ENCODE results near the gene ZNHIT2.
A peak's percentile ranks its signal among the peaks of the same experiment; 100 is the strongest.

ZNHIT2 gene

GRCh38 chr11:65125197-65126056 is 7.9 kb upstream of the ZNHIT2 start:
- DNase-seq (ENCODE audit: low read depth in 1 of 2, low spot score in 1 of 2), result no peak
- H3K27me3 ChIP-seq (ENCODE audit: insufficient read depth, poor library complexity, severe bottlenecking), result no peaks in the 10 kb centered on the region
- no peak overlapping the region for H3K27ac ChIP-seq (replicated peaks)
- TF ChIP-seq SPI1 (IDR thresholded peaks at IDR 0.05; ENCODE audit: borderline replicate concordance, low read depth) (no peak), CTCF (IDR thresholded peaks at IDR 0.05; ENCODE audit: insufficient read depth, low read length) (no peak), REST (IDR thresholded peaks at IDR 0.05; ENCODE audit: insufficient replicate concordance, low read depth) (no peak), POLR2AphosphoS5 (IDR thresholded peaks at IDR 0.05; ENCODE audit: low read depth) (no peak), GABPA (IDR thresholded peaks at IDR 0.05; ENCODE audit: low read depth) (no peak)
- no peak overlapping the region for H3K4me3 ChIP-seq (replicated peaks; ENCODE audit: insufficient read depth, low read length)

GRCh38 chr11:65124480-65125196 is 7.1 kb upstream of the ZNHIT2 start:
- DNase-seq (ENCODE audit: low read depth in 1 of 2, low spot score in 1 of 2), result no peak
- Histone ChIP-seq H3K27me3 (ENCODE audit: insufficient read depth, poor library complexity, severe bottlenecking) (no peaks in the 10 kb centered on the region), H3K4me3 (replicated peaks; ENCODE audit: insufficient read depth, low read length) (no peak overlapping the region), H3K27ac (replicated peaks) (no peak overlapping the region)
- TF ChIP-seq GABPA (IDR thresholded peaks at IDR 0.05; ENCODE audit: low read depth) (no peak), REST (IDR thresholded peaks at IDR 0.05; ENCODE audit: insufficient replicate concordance, low read depth) (no peak), POLR2AphosphoS5 (IDR thresholded peaks at IDR 0.05; ENCODE audit: low read depth) (no peak), CTCF (IDR thresholded peaks at IDR 0.05; ENCODE audit: insufficient read depth, low read length) (no peak), SPI1 (IDR thresholded peaks at IDR 0.05; ENCODE audit: borderline replicate concordance, low read depth) (no peak)

GRCh38 chr11:65121865-65122696 is 4.6 kb upstream of the ZNHIT2 start, which contains the start of the genes FAU and MRPL49:
Gene FAU, minus strand, starts transcription at chr11:65122134. Its CDS starts 321 bp downstream, at chr11:65121813.
Gene MRPL49, plus strand, starts transcription at chr11:65122321. Its CDS starts 26 bp downstream, at chr11:65122347.
- TF ChIP-seq CTCF (IDR thresholded peaks at IDR 0.05; ENCODE audit: insufficient read depth, low read length) (no peak), REST (IDR thresholded peaks at IDR 0.05; ENCODE audit: insufficient replicate concordance, low read depth) (peak; percentile 48), SPI1 (IDR thresholded peaks at IDR 0.05; ENCODE audit: borderline replicate concordance, low read depth) (peak; percentile 70; the same call in 1 of the 2 replicates), POLR2AphosphoS5 (IDR thresholded peaks at IDR 0.05; ENCODE audit: low read depth) (peak; percentile 95), GABPA (IDR thresholded peaks at IDR 0.05; ENCODE audit: low read depth) (no peak)
- H3K27me3 ChIP-seq (ENCODE audit: insufficient read depth, poor library complexity, severe bottlenecking), result no peaks in the 10 kb centered on the region
- H3K27ac ChIP-seq (replicated peaks), result peak within 1 kb of the TSS; percentile 92
- DNase-seq (ENCODE audit: low read depth in 1 of 2, low spot score in 1 of 2), result peak; percentile 99
- H3K4me3 ChIP-seq (replicated peaks; ENCODE audit: insufficient read depth, low read length), result peak within 1 kb of the TSS; percentile 76

Measured in HL-60 (cell line).